Epithelial cell of esophagus (primary cell): ENCODE results near the gene ESYT1.

Experiments used
- DNase-seq: peaks from one replicate; pipeline ENCODE4 v3.0.0; 2010; ENCODE audit warnings: low read depth
- H3K4me3 ChIP-seq: 2 replicates; pipeline ENCODE4 v1.5.1; 2011; ENCODE audit warnings: mild to moderate bottlenecking, low read length, control low read depth
- CTCF ChIP-seq: IDR thresholded peaks from 2 replicates; pipeline ENCODE4 v1.5.1; 2011; ENCODE audit warnings: low read depth, mild to moderate bottlenecking, low read length, control low read depth, inconsistent platforms; ENCODE audit not compliant: insufficient read depth; ENCODE audit errors: missing control alignments

ESYT1 gene

GRCh38 chr12:56137853-56138571 lies 9.9 kb downstream of the ESYT1 start:
- no peak for TF ChIP-seq CTCF

DNA sequence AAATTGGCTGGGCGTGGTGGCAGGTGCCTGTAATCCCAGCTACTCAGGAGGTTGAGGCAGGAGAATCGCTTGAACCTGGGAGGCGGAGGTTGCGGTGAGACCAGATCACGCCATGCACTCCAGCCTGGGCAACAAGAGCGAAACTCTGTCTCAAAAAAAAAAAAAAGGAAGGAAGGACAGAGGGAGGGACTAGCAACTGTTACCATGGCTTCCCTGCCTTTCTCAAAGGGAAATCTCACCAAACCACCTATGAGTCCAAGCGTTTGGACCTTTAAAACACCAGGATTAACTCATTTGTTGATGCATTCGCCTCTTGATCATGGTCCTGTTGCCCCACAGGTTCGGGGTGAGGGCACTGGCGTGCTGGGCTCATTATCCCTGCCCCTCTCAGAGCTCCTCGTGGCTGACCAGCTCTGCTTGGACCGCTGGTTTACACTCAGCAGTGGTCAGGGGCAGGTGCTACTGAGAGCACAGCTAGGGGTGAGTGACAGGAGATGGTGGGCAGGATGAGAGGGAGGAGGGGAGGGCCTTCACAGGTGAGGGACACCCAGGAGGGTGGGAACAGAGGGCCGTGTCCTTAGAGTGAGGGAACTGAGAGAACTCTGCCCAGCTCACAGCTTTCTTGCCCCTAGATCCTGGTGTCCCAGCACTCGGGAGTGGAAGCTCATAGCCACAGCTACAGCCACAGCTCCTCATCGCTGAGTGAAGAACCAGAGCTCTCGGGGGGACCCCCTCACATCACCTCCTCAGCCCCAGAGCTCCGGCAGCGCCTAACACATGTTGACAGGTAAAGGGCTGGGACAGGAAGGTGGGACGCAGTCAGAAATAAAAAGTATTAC lies 14.1 kb downstream of the ESYT1 start:
- DNase-seq: no peak
- no peak for TF ChIP-seq CTCF
- no peak overlapping the region for H3K4me3 ChIP-seq

More at GRCh38 chr12:56137853-56138571, 9.9 kb downstream of the ESYT1 start:
- no peak for DNase-seq
- no peak overlapping the region for H3K4me3 ChIP-seq

DNA sequence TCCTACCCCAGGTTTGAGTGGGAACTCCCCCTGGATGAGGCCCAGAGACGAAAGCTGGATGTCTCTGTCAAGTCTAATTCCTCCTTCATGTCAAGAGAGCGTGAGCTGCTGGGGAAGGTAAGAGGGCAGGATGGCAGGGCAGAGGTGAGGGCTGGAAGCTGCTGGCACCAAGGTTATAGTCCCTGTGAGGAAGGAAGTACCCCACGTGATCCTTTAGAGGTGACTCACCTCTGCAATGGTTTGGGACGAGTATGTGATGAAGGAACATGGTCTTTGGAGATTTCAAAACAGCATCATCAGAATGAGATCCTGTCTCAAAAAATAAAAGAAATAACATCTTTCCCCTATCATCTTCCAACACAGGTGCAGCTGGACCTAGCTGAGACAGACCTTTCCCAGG lies 15.2 kb downstream of the ESYT1 start:
- no peak for DNase-seq
- no peak for TF ChIP-seq CTCF
- no peak overlapping the region for H3K4me3 ChIP-seq

DNA sequence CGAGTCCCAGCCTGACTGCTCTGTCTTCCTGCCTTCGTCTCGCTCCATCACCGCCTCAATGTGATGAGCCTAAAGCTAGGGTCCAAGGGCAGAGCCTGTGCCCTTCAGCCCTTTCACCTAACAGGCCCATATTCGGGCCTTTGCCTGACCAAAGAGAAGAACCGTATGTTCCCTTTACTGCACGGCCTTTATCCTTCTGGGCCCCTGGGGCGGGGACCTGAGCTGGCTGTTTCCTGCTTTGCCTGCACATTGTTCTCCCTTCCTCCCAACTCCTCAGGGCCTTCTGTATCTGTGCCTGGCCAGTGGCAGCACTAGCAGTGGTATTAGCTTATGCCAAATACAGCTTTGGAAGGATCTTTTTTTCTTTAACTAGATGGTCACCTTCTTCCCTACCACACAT lies 15.8 kb downstream of the ESYT1 start:
- H3K4me3 ChIP-seq: no peak overlapping the region
- no peak for TF ChIP-seq CTCF
- no peak for DNase-seq

DNA sequence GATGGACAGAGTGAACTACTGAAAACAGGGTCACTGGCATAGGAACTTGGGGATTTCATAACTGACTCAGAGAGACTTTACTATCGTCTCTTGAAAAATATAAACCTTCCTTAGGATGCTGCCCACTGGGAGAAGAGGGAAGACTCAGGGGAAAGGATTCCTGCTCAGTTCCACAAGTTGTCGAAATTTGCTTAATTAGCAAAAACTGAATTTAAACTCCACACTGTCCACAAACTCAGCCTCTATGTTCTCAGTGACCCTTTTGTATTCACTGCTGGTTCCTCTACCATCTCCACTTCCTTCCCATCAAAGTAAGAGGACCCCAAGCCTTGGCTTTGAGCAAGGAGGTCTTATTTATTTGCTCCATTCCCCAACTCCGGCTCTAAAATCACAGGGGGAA lies 17.1 kb downstream of the ESYT1 start:
- TF ChIP-seq CTCF: no peak
- DNase-seq: no peak
- H3K4me3 ChIP-seq: no peak overlapping the region

DNA sequence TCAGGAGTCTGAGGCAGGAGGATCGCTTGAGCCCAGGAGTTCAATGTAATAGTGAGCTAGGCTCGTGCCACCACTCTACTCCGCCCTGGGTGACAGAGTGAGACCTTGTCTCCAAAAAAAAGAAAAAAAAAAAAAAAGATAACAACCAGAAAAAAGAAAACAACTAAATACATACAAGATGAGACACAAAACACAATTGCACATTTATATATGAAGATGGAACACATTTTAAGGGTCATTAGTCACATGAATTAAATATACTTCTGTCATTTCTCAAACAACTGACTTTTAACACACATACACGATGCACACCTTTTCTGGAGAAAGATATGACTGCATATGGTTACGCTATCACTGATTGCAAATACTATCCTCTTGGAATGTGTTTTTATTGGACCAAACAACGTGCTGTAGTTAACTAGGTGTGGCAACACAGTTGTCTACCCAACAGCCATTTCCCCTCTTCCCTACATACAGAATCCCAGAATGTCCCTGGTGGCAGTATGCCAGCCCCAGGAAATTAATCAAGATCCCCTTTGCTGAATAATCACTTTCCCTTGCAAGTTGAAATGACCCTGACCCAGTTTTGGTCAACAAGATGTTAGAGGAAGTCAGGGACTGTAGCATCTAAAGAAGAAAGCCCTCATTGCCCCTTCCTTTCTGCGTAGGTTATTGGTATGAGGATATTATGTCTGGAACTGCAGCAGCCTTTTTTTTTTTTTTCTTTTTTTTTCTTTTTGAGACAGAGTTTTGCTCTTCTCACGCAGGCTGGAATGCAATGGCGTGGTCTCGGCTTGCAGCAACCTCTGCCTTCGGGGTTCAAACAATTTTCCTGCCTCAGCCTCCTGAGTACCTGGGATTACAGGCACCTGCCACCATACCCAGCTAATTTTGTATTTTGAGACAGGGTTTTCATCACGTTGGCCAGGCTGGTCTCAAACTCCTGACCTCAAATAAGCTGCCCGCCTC lies 18.7 kb downstream of the ESYT1 start:
- no peak for DNase-seq
- TF ChIP-seq CTCF: no peak
- H3K4me3 ChIP-seq: no peak overlapping the region
